Retinal pigment epithelial cell (primary cell): ENCODE results near the gene TNNT1.
"Not testable (repeated sequence)": the region's sequence is repeated elsewhere in the genome, so short reads cannot be mapped to it uniquely, and the experiment has no call there.

Experiments used
- DNase-seq: peaks from one replicate; pipeline ENCODE4 v3.0.0-alpha.2; 2010; ENCODE audit warnings: low read depth
- H3K4me3 ChIP-seq: 2 replicates; pipeline ENCODE4 v1.5.1; 2011; ENCODE audit warnings: mild to moderate bottlenecking, low read length, control low read depth, moderate library complexity
- TF ChIP-seq, protein P1 (sequence below): conservative IDR thresholded peaks from 2 replicates; pipeline ENCODE4 v1.5.1; 2011; ENCODE audit warnings: low read depth, low read length, control low read depth, inconsistent platforms

Gene TNNT1

DNA sequence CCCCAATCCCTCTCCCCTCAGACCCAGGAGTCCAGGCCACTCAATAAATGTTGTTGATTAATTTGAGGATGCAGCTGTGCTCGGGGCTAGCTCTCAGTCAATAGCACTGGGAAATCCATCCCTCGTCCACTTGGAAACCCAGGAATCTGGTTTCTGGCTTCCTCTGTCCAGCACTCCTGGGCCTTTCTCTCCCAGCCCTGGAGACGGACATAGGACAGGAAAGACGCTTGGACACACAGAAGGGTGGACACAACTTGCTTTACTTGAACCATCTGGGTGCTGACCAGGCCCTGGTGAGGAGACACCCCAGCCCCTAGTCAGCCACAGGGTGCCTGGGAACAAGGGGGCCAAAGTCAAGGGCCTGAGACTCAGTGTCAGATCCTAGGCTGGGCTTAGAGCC, 9.4 kb upstream of the TNNT1 start:
- no peak for DNase-seq
- TF ChIP-seq, protein P1, sequence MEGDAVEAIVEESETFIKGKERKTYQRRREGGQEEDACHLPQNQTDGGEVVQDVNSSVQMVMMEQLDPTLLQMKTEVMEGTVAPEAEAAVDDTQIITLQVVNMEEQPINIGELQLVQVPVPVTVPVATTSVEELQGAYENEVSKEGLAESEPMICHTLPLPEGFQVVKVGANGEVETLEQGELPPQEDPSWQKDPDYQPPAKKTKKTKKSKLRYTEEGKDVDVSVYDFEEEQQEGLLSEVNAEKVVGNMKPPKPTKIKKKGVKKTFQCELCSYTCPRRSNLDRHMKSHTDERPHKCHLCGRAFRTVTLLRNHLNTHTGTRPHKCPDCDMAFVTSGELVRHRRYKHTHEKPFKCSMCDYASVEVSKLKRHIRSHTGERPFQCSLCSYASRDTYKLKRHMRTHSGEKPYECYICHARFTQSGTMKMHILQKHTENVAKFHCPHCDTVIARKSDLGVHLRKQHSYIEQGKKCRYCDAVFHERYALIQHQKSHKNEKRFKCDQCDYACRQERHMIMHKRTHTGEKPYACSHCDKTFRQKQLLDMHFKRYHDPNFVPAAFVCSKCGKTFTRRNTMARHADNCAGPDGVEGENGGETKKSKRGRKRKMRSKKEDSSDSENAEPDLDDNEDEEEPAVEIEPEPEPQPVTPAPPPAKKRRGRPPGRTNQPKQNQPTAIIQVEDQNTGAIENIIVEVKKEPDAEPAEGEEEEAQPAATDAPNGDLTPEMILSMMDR: no peak
- H3K4me3 ChIP-seq: no peak overlapping the region

DNA sequence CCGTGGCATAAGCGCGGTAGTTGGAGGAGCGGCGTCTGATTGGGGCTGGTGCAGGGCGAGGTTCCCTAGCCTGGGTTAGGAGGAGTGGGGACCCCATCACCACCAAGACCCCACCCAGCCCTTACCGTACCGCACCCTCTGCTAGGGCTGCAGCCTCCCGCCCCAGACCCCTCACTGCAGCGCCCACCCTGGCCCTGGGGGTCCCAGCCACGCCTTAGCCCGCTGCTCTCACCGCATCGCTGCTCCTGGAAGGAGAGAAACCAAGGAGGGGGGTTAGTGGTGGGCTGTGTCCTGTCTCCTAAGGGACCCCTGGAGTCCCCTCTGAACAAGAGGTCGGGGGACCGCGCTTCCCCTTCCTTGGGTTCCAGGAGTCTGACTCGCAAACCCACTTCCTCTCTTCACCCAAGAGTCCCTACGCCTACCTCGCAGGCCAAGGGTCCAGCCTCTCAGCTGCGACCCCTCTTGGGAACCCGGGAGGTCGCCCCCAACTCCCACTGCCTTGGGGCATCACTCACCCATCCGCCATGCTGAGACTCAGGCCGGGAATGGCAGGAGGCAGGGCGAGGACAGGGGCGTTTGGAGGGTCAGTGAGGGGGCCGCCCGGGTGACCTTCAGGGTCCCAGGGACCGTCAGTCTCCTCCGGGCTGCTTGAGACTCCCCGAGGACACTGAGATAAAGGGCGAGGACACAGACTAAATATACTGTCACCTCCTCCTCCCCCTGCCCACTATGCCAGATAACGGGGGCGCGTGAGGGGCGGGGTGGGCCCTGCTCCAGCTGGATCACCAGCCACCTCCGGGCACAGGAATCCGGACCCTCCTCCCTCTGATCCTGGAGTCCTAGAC, 8.3 kb upstream of the TNNT1 start, which contains the start of gene TNNI3:
TSS of gene TNNI3 (minus strand) at position 669 of the 845 bp plus-strand sequence. CDS start at position 526, 143 bp downstream.
- no peak for DNase-seq
- peak within 1 kb of the TSS; percentile 33 for H3K4me3 ChIP-seq
- TF ChIP-seq, protein P1: no peak

DNA sequence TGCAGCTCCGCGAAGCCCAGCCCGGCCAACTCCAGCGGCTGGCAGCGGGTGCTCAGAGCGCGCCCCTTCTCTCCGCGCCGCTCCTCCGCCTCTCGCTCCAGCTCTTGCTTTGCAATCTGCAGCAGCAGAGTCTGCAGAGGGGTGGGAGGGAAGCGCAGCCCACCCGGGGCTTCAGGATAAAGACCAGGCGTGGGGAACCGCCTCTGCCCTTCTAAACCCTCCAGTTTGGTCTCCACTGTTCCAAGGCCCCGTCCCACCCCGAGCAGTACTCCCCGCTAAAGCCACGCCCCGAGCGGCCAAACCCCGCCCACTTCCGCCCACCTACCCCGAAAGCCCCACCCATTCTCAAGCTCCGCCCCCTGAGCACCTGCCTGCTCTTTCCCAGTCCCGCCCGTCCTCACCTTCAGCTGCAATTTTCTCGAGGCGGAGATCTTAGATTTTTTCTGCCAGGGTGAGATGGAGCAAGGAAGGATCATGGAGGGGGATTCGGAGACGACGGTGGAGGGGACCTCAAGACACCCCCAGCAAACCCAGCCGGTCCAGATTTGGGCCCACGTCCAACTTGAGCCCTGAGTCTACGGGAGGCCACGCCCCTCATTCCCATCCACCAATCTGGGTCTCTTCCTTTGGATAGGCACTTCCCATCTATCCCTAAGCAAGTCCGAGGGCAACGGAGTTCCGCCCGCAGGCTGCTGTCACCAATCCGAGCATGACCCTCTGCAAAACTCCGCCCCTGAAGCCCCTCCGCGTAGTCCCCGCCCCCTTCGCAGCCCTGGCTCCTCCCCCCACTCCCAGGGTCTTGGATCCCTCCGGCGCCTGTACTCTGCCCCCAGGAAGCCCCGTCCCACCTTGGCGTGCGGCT, 7.4 kb upstream of the TNNT1 start:
- TF ChIP-seq, protein P1: no peak
- peak overlapping the region; percentile 33 for H3K4me3 ChIP-seq
- no peak for DNase-seq

DNA sequence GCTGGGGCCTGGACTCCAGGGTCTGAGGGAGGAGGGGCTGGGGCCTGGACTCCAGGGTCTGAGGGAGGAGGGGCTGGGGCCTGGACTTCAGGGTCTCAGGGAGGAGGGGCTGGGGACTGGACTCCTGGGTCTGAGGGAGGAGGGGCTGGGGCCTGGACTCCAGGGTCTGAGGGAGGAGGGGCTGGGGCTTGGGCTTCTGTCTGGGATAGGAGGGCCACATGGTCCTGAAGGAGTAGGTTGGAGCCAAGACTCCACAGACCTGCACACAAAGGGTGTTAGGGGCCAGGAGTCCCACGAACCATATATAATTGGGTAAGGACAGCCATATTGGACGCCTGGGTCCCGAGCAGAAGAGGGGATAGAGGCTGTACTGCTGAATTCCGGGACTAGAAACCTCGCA, 6.8 kb upstream of the TNNT1 start:
- DNase-seq: not testable (repeated sequence)
- peak overlapping the region; percentile 33 for H3K4me3 ChIP-seq

DNA sequence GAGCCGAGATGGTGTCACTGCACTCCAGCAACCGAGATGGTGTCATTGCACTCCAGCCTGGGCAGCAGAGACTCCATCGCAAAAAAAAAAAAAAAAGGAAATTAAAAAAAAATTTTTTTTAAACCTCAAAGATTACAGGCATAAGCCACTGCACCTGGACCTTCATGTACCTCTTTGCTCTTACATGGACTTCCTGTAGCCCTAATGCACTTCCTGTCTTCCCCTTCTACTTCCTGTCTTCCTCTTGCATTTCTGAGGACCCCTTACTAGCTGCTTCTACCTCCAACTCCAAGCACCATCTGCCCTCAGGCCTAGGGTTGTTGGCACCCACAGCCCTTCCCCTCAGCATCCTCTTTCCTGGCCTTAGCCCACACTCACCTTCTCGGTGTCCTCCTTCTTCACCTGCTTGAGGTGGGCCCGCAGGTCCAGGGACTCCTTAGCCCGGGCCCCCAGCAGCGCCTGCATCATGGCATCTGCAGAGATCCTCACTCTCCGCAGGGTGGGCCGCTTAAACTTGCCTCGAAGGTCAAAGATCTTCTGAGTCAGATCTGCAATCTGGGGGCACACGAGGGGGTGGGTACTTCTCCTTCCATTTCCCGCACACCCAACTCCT, 4.8 kb upstream of the TNNT1 start:
- no peak for DNase-seq
- TF ChIP-seq, protein P1: no peak
- H3K4me3 ChIP-seq: no peak overlapping the region

DNA sequence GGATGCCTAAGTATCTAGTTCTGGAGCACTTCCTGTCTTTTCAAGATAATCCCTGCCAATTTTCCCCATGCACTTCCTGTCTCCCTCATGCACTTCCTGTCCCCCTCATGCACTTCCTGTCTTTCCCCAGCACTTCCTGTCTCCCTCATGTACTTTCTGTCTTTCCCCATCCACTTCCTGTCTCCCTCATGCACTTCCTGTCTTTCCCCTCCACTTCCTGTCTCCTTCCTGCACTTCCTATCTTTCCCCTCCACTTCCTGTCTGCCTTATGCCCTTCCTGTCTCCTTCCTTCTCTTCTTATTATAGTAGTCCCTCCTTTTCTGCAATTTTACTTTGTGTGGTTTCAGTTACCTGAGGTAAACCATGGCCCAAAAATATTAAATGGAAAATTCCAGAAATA, 3.0 kb upstream of the TNNT1 start:
- DNase-seq: no peak
- TF ChIP-seq, protein P1: no peak
- no peak overlapping the region for H3K4me3 ChIP-seq

DNA sequence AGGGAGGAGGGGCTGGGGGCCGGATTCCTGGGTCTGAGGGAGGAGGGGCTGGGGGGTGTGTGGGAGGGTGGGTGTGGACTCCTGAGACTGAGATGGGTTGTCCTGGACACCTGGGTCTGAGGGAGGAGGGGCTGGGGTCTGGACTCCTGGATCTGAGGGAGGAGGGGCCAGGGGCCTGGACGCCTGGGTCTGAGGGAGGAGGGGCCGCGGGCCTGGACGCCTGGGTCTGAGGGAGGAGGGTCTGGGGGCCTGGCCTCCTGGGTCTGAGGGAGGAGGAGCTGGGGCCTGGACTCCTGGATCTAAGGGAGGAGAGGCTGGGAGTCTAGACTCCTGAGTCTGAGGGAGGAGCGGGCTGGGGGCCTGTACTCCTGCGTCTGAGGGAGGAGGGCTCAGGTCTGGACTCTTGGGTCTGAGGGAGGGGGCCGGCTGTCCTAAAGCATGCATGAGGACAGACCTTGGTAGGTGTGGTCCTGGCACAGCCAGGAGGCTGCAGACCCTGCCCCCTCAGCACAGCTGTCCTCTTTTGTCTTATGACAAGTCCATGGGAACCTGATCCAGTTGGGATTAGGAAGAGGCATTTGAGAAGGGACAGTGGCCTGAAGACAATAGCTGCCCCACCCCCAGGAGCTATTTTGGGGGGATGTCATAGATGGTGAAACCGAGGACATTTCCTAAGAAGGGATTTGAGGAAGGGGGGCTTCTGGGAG, 1.3 kb downstream of the TNNT1 start:
- DNase-seq: no peak
- no peak overlapping the region for H3K4me3 ChIP-seq
- TF ChIP-seq, protein P1: no peak
